ENCODE data around the gene TANC1.
A peak's percentile ranks its signal among the peaks of the same experiment; 100 is the strongest.

The TANC1 gene

DNA sequence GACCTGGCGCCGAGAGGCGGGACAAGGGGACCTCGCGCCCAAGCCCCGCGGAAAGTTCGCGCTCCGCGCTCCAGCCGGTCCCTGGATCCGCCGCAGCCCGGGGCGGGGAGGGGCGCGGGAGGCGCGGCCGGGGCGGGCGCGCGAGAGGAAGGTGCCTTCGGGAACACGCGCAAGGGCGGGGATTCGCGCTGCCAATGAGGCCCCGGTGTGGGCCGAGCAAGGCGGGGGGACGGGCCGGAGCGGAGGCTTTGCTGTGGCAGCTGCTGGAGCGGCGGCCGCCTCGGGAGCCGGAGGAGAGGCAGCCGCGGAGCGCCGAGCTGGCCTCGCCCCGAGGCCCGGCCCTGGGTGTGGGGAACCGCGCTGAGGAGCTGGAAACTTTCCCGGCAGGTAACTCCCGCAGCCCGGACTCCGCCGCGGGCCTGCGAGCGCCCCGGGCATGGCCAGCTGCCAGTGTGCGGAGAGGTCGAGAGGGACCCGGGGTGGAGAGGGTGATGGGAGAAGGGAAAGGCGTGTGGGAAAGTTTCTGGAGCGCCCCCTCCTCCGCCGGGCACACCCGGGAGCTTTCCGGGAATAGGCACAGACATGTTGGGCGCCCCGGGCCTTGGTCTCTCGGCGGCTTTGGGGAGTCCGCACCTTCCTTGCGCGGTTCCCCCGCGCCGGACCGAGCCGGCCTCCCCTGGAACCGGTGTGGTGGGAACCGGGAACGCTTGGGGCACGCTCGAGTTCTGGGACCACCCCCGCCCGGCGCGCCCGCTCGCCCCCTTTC is at the start of gene TANC1:
Gene TANC1 (plus strand): TSS at position 245 of the 766 bp plus-strand sequence. CDS start 97,271 bp downstream, outside the sequence.
- peak; percentile 82 for DNase-seq

DNA sequence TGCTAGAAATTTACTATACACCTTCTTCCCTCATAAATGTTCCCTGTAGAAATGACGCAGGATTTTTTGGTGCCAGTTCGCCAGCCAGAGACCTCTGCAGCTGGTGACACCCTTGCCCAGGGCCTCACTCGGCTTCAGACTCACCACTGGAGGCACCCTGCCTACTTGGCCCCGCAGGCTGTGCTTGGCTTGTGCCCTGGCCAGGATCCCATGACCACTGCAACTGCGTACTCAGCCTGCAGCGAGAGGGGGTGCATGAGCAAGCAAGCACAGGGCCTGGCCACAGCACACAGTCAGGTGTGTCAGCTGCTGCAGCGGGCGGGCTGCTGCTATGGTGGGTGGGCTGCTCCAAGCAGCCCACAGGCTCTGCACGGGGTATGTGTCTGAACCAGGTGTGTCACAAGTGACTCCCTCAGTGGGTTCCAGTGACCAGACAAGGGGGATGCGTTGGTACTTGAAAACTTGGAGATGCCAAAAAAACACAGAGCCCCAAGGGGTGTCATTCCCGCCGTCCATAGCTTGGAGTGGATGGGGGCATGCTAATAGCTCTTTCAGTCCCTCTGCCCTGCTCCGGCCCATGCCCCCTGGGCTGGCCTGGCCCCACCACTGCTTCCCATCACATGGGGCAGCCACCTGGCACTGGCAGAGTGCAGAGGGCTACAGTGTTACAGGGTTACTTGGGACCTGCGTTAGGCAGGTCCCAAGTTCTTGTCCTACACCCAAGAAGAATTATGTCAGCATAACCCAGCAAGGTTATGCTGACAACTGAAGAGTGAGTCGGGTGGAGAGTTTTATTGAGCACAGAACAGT is 46.6 kb upstream of the TANC1 start:
- no peak for DNase-seq

DNA sequence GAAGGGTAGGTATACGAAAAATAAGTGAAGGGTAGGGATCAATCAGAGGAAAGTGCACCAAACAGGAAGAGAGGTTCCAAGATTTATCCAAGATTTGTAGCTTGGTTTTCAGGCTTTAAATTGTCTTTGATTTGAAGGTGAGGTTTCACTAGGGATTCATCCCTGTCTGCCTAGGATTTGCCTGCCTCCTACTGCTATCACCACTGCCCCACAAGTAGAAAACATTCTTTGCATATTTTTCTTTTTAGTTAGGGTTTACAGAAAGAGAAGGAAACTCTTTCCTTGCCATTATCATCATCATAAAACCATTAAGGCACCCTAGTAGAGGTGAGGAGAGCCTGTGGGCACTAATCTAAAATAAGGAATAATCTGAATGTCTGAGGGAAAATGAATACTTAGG is 45.8 kb upstream of the TANC1 start:
- no peak for DNase-seq

DNA sequence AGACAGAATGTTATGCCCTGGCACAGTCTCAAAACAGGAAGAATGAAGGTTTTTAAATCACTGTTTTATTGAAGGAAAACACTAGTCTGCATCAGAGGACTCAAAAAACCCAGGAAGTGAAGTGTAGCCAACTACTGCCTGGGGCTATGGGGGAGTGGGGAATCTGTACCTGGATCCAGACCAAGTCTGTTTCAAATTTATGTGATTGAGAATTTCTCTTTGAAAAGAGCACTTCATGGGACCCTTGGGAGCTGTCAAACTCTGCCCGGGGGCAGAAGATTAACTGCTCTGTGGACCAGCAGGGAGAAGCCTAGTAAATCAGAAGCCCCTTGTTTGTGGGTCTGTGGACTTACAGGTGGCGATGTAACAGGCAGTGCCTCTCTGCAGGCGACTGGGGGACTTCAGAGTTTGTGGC is 45.3 kb upstream of the TANC1 start:
- no peak for DNase-seq

DNA sequence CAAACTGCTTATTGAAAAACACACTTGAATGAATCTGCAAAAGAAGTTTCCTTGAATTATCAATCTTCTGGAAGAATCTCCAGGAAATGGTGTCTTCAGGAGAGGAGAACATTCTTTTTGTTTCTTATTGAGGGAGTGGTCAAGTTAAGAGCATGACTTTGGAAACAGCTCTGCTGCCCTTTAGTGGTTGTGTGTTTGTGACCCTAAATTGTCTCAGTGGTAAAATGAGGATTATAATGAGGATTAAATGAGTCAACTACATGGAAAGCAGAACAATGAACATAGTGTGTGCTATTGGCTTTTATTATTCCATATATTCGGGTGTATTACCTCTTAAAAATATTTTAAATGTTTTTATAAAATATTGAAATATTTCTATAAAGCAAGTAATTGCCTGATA is 44.8 kb upstream of the TANC1 start:
- no peak for DNase-seq

DNA sequence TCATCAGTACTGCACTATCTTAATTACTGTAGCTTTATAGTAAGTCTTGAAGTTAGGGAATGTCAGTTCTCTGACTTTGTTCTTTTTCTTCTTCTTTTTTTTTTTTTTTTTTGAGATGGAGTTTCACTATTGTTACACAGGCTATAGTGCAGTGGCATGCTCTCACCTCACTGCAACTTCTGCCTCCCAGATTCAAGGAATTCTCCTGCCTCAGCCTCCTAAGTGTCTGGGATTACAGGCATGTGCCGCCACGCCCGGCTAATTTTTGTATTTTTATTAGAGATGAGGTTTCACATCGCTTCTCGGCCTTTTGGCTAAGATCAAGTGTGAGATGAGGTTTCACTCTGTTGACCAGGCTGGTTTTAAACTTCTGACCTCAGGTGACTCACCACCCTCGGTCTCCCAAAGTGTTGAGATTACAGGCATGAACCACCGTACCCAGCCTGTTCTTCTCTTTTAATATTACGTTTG is 41.9 kb upstream of the TANC1 start:
- DNase-seq: no peak

DNA sequence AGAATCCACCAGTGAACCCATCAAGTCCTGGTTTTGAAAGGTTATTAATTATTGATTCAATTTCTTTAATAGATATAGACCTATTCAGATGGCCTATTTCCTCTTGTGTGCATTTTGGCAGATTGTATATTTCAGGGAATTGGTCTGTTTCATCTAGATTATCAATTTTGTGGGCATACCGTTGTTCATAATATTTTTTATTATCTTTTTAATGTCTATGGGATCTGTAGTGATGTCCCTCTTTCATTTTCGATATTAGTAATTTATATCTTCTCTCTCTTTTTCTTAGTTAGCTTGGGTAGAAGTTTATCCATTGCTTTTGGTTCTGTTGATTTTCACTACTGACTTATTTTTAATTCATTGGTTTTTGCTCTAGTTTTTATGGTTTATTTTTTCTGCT is 39.9 kb upstream of the TANC1 start:
- DNase-seq: no peak

DNA sequence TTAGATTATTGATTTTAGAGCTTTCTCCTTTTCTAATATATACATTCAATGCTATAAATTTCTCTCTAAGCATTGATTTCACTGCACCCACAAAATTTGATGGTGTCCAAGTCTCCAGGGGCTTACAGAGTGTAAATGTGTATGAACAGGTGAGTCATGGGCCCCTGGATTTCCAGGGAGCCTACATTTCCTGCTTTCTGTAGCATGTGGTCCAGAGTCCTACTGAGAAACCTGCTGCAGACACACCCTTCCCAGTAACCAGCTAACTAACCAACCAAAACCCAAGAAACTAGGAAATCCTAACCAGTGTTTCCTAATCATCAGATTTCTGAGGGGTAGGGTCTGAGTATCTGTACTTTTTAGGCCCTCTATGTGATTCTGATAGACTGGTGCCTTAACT is 39.5 kb upstream of the TANC1 start:
- no peak for DNase-seq

DNA sequence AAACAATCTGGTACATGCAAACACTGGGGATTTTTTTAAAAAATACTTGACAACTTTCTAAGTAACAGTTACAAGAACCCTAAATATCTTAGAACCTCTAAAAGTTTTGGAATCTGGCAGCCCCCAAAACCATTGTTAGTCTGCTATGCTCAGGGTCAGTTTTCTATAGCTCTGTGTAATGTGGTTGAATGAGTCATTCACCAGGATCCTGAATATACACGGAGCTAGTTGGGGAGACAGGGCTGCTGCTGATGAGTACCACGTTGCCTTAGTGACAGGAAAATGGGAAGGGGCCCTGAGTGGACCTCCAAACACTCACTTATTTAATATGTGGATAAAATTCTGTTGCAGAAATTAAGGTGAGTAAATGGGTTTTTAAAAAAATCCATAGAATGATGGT is 36.9 kb upstream of the TANC1 start:
- no peak for DNase-seq

DNA sequence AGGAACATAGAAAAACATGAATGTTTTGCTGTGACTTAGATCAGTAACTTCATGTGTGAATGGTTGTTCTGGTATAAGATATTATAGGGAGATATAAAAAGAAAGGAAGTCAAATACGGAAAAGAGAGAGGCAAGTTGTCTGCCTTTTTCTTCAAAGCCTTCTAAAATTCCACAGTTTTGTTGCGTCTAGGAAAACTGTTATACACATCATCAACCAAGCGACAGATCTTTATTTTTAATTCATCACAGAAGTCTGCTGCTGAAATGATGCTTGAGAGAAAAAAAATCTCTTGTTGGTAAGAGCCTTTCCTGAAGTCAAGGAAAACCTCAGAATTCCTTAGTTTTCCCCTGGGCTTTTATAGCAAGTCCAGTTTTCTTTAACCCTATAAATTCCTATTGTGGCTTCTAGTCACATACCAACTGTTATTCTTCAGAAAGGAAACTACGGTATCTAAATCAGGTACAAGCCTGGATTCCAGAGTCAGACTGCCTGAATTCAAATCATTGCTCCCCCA is 36.3 kb upstream of the TANC1 start:
- DNase-seq: no peak

DNA sequence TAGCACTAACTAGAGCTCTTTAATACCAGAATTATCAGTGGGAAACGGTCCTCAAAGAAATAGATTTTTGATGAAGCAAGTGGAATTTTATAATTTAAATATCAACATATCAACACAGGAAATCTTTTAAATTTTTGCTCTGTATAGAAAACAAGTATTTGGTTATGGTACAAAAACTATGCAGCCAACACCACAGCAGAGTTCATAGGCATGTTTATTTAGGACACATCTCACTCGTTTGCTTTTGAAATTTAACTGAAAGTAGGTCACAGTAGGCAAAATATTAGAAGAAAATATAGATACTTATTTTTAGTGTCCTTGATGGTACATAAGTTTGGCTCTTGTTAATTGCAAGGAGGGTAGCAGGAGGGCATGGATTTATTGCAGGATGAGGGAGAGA is 34.3 kb upstream of the TANC1 start:
- DNase-seq: no peak

DNA sequence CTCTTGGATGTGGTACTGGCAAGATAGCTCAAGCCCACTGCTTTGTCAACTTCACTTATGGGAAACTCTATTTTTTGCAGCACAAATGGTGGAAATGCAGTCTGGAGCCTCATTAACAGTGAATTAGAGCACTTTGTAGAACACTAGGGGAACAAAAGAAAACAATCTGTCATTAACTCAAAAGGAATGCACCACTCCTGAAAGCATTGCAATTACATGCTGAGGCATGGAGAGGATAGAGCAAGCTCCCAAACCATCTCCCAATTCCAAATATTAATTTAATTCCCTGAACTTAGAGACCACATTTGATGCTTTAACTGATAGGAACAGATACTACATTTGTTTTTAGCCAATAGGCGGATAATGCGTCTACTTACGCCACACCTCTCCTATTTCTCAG is 32.8 kb upstream of the TANC1 start:
- DNase-seq: no peak

DNA sequence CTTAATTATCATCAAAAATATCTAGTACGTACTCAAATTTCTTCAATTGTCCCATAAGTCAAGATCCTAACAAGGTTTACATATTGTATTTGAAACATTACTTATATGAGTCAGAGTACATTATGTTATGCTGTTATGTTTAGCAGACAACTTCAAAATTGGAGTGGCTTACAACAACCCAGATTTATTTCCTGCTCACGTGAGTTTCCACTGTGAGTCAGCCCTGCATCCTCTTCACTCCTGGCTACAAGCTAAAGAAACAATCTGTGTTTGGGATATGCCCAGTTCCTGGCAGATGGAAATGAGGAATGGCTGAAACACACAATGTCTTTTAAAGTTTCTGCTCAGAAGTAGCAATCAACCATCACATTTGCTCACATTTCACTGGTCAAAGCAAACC is 31.5 kb upstream of the TANC1 start:
- no peak for DNase-seq

DNA sequence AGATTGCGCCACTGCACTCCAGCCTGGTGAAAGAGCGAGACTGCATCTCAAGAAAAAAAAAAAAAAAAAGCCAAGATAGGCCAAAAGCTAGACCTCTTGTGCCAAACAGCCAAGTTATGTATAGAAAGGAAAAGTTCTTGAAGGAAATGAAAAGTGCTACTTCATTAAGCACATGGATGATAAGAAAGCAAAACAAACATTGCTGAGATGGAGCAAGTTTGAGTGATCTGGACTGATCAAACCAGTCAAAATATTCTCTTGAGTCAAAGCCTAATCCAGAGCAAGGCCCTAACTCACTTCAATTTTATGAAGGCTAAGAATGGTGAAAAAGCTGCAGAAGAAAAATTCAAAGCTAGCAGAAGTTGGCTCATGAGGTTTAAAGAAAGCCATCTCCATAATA is 28.1 kb upstream of the TANC1 start:
- no peak for DNase-seq

DNA sequence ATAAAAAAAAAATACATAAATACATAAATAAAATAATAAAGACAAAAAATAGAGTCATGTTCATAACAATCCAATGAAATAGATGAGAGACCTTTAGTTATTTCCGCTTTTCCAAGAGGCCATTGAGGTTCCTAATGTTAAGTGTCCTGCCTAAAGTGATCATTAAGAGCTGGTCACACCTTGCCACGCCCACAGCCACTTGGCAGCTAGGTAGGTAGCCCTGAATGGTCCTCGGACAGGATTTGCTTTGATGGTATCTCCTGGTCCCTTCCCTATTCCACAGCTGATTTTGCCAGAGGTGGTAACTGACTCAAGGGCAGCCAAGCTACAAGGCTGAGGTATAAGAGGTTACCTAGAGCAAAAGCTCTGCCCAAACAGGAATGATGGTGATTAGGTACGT is 24.5 kb upstream of the TANC1 start:
- no peak for DNase-seq

DNA sequence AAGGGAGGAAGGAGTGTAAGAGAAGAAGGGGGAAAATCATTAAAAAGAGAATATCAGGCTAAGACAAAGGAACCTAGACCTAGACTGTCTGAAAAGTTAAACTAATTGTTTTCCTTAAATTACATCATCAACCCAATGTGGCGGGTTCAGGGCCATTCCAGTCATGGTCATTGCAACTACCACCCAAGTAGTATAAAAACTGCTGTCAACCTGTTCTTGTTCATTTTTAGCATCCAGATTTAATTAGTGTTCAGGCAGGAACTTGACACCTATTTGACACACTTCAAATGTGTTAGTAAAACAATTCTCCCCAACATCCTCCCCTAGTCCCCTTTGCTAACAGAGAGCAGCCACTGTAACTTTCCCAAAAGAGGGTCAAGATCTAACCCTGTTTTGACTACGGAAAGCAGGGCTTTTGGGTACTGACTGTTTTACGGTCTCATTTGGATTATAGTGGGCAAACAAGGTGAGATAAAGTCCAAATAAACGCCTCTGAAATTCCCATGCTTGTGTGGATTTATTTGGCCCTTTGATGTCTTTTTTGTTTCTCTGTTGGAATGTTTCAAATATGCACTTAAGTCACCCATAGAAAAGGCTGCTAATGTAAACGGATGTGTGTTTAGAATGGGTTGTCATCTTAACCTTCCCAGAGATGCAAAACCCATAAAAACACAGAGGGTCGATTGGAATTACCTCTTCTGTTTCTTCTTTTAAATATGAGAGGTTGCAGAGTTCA is 19.3 kb upstream of the TANC1 start:
- DNase-seq: no peak

DNA sequence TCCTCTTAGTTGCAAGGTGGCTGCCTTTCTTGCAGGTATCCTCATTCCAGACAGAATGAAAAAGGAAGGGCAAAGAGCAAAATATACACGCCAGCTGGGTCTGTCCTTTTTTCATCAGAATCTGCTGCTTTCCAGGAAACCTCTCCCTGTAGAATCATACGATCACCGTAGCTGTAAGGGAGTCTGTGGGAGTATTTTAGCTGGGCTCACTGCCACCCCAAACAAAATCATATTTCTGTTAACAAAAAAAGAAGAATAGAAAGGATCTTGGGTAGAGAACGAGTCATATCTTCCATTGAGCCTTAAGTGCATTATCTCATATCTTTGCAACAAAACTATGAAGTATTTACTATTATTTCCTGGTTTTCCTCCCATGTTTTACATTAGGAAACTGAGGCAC is 15.0 kb upstream of the TANC1 start:
- DNase-seq: no peak

DNA sequence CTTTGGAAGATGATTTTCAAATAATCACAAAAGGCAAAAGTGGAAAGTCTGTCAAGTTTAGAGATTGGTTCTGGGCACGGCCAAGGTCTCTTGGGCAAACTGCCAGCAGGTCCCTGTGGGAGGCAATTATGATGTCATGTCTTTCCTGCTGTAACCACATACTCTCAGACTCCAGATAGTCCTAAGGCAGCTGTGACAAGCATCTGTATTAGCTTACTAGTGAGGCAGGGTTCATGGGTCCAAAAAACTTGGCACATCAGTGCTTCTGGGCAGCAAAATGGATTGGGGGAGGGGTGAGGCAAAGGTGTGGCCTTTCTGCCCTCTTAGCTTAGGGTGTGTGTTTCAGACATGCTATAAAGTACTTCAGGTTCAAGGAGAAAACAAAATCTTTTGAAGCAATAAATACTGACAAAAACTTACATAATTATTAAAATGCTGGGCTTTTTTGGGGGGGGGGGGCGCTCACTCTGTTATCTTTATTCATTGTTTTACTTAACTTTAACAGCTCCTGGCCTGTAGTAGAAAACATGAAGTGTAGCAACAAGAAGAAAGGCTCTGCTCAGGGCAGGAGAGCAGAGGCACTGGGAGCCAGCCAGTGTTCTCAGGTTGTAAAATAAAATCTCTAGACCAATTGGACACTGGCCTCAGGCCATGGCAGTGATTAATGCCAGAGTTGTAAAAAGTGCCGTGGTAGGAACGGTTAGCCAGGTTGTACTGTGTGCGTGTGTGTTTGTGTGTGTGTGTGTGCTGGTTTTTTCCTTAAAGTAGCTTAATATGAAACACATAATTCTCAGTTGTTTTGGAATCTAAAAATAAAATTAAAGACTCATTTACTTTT is 14.3 kb upstream of the TANC1 start:
- peak; percentile 54 for DNase-seq

DNA sequence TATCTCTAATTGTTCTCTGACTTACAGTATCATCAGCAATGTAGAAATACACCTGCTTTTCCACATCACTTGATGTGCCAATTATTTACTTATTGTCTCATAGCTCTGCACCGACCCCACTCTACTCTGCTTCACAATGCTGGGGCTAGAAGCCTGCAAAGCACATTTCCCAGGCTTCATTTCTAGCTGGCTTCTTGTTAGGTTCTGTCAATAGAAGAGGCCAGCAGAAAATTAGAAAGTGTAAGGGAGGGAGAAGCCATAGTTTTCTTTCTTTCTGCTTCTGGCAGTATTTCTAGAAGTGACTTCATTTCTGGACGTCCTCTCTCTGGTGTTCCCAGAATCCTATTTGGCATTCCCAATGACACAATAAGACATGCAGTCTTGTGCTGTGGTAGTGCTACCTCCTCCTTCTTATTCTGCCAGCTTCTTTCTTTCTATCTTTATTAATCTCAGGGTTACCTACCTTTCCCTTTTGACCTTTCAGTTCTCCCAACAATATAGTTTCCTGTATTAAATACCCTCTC is 12.5 kb upstream of the TANC1 start:
- DNase-seq: no peak

DNA sequence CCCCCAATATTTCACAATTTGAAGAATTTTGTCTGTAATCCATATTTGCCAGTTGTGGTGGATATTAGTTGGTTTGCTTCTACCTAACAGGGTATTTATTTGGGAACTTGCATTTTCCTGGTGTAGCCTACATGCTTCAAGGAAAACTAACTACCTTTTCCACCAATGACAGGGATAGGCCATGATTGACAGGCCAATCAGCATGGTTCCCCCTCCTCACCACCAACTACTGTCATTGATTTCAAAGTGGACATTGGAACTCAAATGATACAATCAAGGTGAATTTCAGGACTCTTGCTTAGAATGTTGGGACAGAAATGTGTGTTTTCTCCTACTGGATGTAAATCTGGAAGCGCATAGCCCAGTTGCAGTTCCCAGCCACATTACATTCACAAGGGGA is 10.1 kb upstream of the TANC1 start:
- no peak for DNase-seq

DNA sequence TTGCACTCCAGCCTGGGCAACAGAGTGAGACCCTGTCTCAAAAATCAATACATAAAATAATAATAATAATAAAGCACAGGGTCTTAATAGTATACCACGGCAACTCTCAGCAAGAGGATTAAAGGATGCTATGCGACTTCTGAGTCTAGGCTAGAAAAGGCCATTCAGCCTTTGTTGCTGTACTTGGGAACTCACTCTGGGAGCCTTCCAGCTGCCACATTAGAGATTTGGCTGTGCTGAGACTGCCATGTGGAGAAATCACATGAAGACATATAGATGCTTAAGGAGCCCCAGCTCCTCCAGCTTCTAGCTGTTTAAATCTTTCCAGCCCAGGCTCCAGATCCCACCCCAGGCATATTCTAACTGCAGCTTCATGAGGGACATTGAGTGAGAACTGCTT is 8.2 kb upstream of the TANC1 start:
- no peak for DNase-seq

DNA sequence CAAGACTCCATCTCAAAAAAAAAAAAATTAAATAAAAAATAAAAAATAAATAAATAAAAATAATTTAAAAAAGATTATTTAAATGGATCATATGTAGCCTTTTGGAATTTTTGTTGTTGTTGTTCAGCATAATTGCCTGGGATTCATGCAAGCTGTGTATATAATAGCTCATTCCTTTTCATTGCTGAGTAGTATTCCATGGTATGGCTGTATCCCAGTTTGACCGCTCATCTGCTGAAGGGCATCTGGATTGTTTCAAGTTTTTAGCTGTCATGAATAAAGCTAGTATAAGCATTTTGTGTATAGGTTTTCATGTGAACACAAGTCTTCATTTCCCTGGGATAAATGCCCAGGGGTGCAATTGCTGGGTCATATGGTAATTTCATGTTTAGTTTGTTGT is 6.4 kb upstream of the TANC1 start:
- no peak for DNase-seq
